ENCODE measurements around the gene FAT3. TPM values are rescaled to one million over a fixed set of nuclear protein-coding genes. Genes with fewer than 3 reads are reported as not detected.

The FAT3 gene
- total and polyA plus RNA-seq, 2 donors (not counting 1 experiment from before 2014, with no cell fraction given), result 3.9 to 5.9 TPM

- no peak overlapping the region for H3K27ac ChIP-seq (ENCODE audit: insufficient read depth, low read length)
- no peak overlapping the region for H2AFZ ChIP-seq (ENCODE audit: low read length)
- no peaks in the 10 kb centered on the region for H3K27me3 ChIP-seq (ENCODE audit: control insufficient read depth, insufficient read depth, low read length)
- no peaks in the 10 kb centered on the region for H4K20me1 ChIP-seq (ENCODE audit: control insufficient read depth, extremely low read depth, insufficient read depth, low read length)
- no peak for TF ChIP-seq CTCF (conservative IDR thresholded peaks at IDR 0.05 in 1 of 2, IDR thresholded peaks at IDR 0.05 in 1 of 2; ENCODE audit: low read depth in 1 of 2, low read length in 2 of 2)
- TF ChIP-seq EZH2 (IDR thresholded peaks at IDR 0.05; ENCODE audit: low read length, missing control alignments), result no peak
- H3K9me3 ChIP-seq (ENCODE audit: control insufficient read depth, insufficient read depth, low read depth, low read length), result no peaks in the 10 kb centered on the region
- no peak overlapping the region for H3K4me3 ChIP-seq (replicated peaks in 1 of 4; ENCODE audit: control extremely low read depth in 1 of 4, insufficient read depth in 1 of 4, low read depth in 3 of 4, low read length in 4 of 4)
- H3K9ac ChIP-seq (ENCODE audit: insufficient read depth, low read length), result no peak overlapping the region
- no peaks in the 10 kb centered on the region for H3K36me3 ChIP-seq (ENCODE audit: control insufficient read depth, insufficient read depth, low read length)
- DNase-seq (ENCODE audit: low read depth in 2 of 2), result peak; percentile 26 to 73
- H3K4me2 ChIP-seq (ENCODE audit: extremely low read depth, insufficient read depth, low read length), result no peak overlapping the region
- no peaks in the 10 kb centered on the region for H3K4me1 ChIP-seq (ENCODE audit: control insufficient read depth, extremely low read depth, insufficient read depth, low read length)
- H3K79me2 ChIP-seq (ENCODE audit: control insufficient read depth, insufficient read depth, low read length), result no peaks in the 10 kb centered on the region
Observed at GRCh38 chr11:92251980-92252379, 27.4 kb downstream of the FAT3 start.

- no peak for TF ChIP-seq CTCF (conservative IDR thresholded peaks at IDR 0.05 in 1 of 2, IDR thresholded peaks at IDR 0.05 in 1 of 2; ENCODE audit: low read depth in 1 of 2, low read length in 2 of 2)
- TF ChIP-seq EZH2 (IDR thresholded peaks at IDR 0.05; ENCODE audit: low read length, missing control alignments), result no peak
- Histone ChIP-seq H3K79me2 (ENCODE audit: control insufficient read depth, insufficient read depth, low read length) (no peaks in the 10 kb centered on the region), H3K27ac (ENCODE audit: insufficient read depth, low read length) (no peak overlapping the region), H3K9ac (ENCODE audit: insufficient read depth, low read length) (no peak overlapping the region), H4K20me1 (ENCODE audit: control insufficient read depth, extremely low read depth, insufficient read depth, low read length) (no peaks in the 10 kb centered on the region), H3K27me3 (ENCODE audit: control insufficient read depth, insufficient read depth, low read length) (no peaks in the 10 kb centered on the region), H3K36me3 (ENCODE audit: control insufficient read depth, insufficient read depth, low read length) (no peaks in the 10 kb centered on the region), H2AFZ (ENCODE audit: low read length) (no peak overlapping the region), H3K4me2 (ENCODE audit: extremely low read depth, insufficient read depth, low read length) (no peak overlapping the region), H3K4me1 (ENCODE audit: control insufficient read depth, extremely low read depth, insufficient read depth, low read length) (no peaks in the 10 kb centered on the region), H3K9me3 (ENCODE audit: control insufficient read depth, insufficient read depth, low read depth, low read length) (no peaks in the 10 kb centered on the region), H3K4me3 (replicated peaks in 1 of 4; ENCODE audit: control extremely low read depth in 1 of 4, insufficient read depth in 1 of 4, low read depth in 3 of 4, low read length in 4 of 4) (no peak overlapping the region)
- DNase-seq (ENCODE audit: low read depth in 2 of 2), result peak in 1 of 2 donors; percentile 20
Observed at GRCh38 chr11:92253421-92253820, 28.8 kb downstream of the FAT3 start.

- DNase-seq (ENCODE audit: low read depth in 2 of 2), result peak; percentile 28 to 64
Observed at GRCh38 chr11:92253945-92254344, 29.3 kb downstream of the FAT3 start.

More at GRCh38 chr11:92253945-92254344, 29.3 kb downstream of the FAT3 start:
- H3K9me3 ChIP-seq (ENCODE audit: control insufficient read depth, insufficient read depth, low read depth, low read length), result no peaks in the 10 kb centered on the region
- H3K4me2 ChIP-seq (ENCODE audit: extremely low read depth, insufficient read depth, low read length), result no peak overlapping the region
- no peaks in the 10 kb centered on the region for H3K4me1 ChIP-seq (ENCODE audit: control insufficient read depth, extremely low read depth, insufficient read depth, low read length)
- H3K27ac ChIP-seq (ENCODE audit: insufficient read depth, low read length), result no peak overlapping the region
- TF ChIP-seq CTCF (conservative IDR thresholded peaks at IDR 0.05 in 1 of 2, IDR thresholded peaks at IDR 0.05 in 1 of 2; ENCODE audit: low read depth in 1 of 2, low read length in 2 of 2), result no peak
- no peak overlapping the region for H3K4me3 ChIP-seq (replicated peaks in 1 of 4; ENCODE audit: control extremely low read depth in 1 of 4, insufficient read depth in 1 of 4, low read depth in 3 of 4, low read length in 4 of 4)
- no peaks in the 10 kb centered on the region for H4K20me1 ChIP-seq (ENCODE audit: control insufficient read depth, extremely low read depth, insufficient read depth, low read length)
- no peak overlapping the region for H2AFZ ChIP-seq (ENCODE audit: low read length)
- no peaks in the 10 kb centered on the region for H3K79me2 ChIP-seq (ENCODE audit: control insufficient read depth, insufficient read depth, low read length)
- H3K27me3 ChIP-seq (ENCODE audit: control insufficient read depth, insufficient read depth, low read length), result no peaks in the 10 kb centered on the region
- no peaks in the 10 kb centered on the region for H3K36me3 ChIP-seq (ENCODE audit: control insufficient read depth, insufficient read depth, low read length)
- H3K9ac ChIP-seq (ENCODE audit: insufficient read depth, low read length), result no peak overlapping the region

All from fibroblast of lung (primary cell).